ENCODE measurements around the gene TANGO6.

The TANGO6 gene

DNA sequence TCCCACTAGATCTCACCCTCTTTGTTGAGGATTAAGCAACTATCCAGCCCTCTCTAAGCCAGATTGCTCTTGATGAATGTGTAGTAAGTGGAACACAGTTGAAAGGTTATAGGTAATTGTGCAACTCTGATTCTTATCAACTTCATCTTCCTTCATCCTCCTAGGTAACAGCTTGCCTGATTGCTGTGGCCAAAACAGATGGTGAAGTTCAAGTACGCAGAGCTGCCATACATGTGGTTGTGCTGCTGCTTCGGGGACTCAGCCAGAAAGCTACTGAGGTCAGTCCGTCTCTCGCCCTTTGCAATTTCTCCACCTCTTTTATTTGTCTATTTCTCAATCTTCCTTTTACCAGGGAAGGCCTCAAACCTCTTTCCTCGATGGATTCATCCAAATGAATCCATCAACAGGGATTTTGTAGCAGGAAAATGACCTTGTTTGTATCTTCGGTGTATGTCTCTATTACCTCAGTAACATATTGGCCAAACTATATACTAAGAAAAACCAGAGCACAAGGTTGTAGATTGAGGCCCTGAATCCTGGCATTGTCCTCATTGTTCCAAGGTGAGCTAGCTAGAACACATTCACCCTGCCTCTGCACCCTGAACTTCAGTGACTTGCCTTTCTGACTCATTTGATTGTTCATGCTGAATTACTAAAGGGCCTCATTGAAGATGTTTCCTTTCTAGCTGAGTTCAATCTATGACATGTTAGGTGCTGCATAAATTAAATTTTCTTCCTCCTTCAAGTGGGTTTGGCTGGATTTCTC is 197.0 kb downstream of the TANGO6 start:
- Histone ChIP-seq H3K27me3 (ENCODE audit: insufficient read depth, low read length, poor library complexity) (no peaks in the 10 kb centered on the region), H3K27ac (ENCODE audit: low read length) (no peak overlapping the region), H3K4me2 (ENCODE audit: insufficient read depth, low read length) (no peak overlapping the region), H3K4me3 (ENCODE audit: low read depth in 1 of 2, low read length in 2 of 2) (no peak overlapping the region), H2AFZ (ENCODE audit: low read depth, low read length) (no peak overlapping the region), H3K36me3 (ENCODE audit: insufficient read depth, low read length) (peaks cover 23% of the 10 kb centered on the region), H3K4me1 (ENCODE audit: insufficient read depth, low read length) (no peaks in the 10 kb centered on the region), H4K20me1 (ENCODE audit: insufficient read depth, low read length) (no peaks in the 10 kb centered on the region), H3K9ac (ENCODE audit: low read depth, low read length) (no peak overlapping the region), H3K9me3 (ENCODE audit: insufficient read depth, low read length, severe bottlenecking) (peaks cover 8% of the 10 kb centered on the region), H3K79me2 (ENCODE audit: insufficient read depth, low read length) (no peaks in the 10 kb centered on the region)
- DNase-seq: no peak
- ATAC-seq (ENCODE audit: insufficient read depth, low read depth): peak; percentile 14; the same call in 2 of the 3 replicates
- TF ChIP-seq EZH2 (IDR thresholded peaks at IDR 0.05; ENCODE audit: borderline replicate concordance, low read depth, low read length, severe bottlenecking): no peak
- TF ChIP-seq, protein P1, sequence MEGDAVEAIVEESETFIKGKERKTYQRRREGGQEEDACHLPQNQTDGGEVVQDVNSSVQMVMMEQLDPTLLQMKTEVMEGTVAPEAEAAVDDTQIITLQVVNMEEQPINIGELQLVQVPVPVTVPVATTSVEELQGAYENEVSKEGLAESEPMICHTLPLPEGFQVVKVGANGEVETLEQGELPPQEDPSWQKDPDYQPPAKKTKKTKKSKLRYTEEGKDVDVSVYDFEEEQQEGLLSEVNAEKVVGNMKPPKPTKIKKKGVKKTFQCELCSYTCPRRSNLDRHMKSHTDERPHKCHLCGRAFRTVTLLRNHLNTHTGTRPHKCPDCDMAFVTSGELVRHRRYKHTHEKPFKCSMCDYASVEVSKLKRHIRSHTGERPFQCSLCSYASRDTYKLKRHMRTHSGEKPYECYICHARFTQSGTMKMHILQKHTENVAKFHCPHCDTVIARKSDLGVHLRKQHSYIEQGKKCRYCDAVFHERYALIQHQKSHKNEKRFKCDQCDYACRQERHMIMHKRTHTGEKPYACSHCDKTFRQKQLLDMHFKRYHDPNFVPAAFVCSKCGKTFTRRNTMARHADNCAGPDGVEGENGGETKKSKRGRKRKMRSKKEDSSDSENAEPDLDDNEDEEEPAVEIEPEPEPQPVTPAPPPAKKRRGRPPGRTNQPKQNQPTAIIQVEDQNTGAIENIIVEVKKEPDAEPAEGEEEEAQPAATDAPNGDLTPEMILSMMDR (IDR thresholded peaks at IDR 0.05; ENCODE audit: borderline replicate concordance, extremely low read depth, low read length, poor library complexity, severe bottlenecking): no peak

DNA sequence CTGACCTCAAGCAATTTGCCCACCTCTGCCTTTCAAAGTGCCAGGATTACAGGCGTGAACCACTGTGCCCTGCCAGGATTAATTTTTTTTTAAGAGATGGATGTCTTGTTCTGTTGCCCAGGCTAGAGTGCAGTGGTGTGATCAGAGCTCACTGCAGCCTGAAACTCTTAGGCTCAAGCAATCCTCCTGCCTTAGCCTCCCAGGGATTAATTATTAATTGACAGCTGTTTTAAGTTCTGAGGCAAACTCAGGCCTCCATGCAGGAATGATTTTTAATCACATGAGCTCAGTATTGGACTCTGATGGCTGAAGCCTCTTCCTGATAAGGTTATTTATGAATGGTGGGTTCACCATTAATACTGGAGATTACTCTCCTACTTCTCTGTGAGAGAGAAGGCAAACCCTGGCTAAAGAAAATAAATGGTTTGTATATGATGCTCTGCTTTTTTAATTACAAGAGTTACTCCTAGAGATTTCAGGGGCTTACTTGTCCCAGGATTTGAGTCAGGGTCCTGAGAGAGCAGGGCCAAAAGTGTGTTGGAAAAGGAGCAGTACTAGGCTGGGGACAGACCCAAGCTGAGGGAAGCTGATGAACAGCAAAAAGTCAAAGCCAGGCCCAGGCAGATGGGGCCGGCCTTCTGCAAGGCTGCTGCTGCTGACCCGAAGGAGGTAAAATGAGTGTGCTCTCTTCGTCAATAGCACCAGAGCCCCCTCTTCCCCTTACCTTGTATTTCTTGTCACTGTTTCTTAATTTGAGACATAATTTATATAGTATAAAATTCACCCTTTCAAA is 205.2 kb downstream of the TANGO6 start:
- Histone ChIP-seq H3K27ac (ENCODE audit: low read length) (no peak overlapping the region), H3K4me3 (ENCODE audit: low read depth in 1 of 2, low read length in 2 of 2) (no peak overlapping the region), H3K36me3 (ENCODE audit: insufficient read depth, low read length) (peaks cover 7% of the 10 kb centered on the region), H3K4me2 (ENCODE audit: insufficient read depth, low read length) (no peak overlapping the region), H3K27me3 (ENCODE audit: insufficient read depth, low read length, poor library complexity) (no peaks in the 10 kb centered on the region), H4K20me1 (ENCODE audit: insufficient read depth, low read length) (no peaks in the 10 kb centered on the region), H3K9ac (ENCODE audit: low read depth, low read length) (no peak overlapping the region), H2AFZ (ENCODE audit: low read depth, low read length) (no peak overlapping the region), H3K79me2 (ENCODE audit: insufficient read depth, low read length) (no peaks in the 10 kb centered on the region), H3K9me3 (ENCODE audit: insufficient read depth, low read length, severe bottlenecking) (no peaks in the 10 kb centered on the region), H3K4me1 (ENCODE audit: insufficient read depth, low read length) (no peaks in the 10 kb centered on the region)
- TF ChIP-seq, protein P1 (IDR thresholded peaks at IDR 0.05; ENCODE audit: borderline replicate concordance, extremely low read depth, low read length, poor library complexity, severe bottlenecking): no peak
- no peak for TF ChIP-seq EZH2 (IDR thresholded peaks at IDR 0.05; ENCODE audit: borderline replicate concordance, low read depth, low read length, severe bottlenecking)
- DNase-seq (no peak), ATAC-seq (ENCODE audit: insufficient read depth, low read depth) (no peak)

DNA sequence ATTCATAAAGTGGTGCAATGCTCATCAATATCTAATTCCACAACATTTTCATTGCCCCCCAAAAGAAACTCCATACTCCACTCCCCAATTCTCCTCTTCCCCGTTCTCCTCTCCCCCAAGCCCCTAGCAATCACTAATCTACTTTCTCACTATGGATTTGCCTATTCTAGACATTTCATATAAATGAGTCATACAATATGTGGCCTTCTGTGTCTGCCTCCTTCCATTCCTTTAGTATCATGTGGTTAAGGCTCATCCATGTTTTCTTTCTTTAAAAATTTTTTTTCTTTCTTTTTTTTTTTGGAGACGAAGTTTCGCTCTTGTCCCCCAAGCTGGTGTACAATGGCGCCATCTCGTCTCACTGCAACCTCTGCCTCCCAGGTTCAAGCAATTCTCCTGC is 205.8 kb downstream of the TANGO6 start:
- Histone ChIP-seq H3K27ac (ENCODE audit: low read length) (no peak overlapping the region), H3K9ac (ENCODE audit: low read depth, low read length) (no peak overlapping the region), H2AFZ (ENCODE audit: low read depth, low read length) (no peak overlapping the region), H3K4me2 (ENCODE audit: insufficient read depth, low read length) (no peak overlapping the region), H3K4me3 (ENCODE audit: low read depth in 1 of 2, low read length in 2 of 2) (no peak overlapping the region), H3K9me3 (ENCODE audit: insufficient read depth, low read length, severe bottlenecking) (no peaks in the 10 kb centered on the region), H3K27me3 (ENCODE audit: insufficient read depth, low read length, poor library complexity) (no peaks in the 10 kb centered on the region), H3K79me2 (ENCODE audit: insufficient read depth, low read length) (no peaks in the 10 kb centered on the region), H3K36me3 (ENCODE audit: insufficient read depth, low read length) (peaks cover 2% of the 10 kb centered on the region), H3K4me1 (ENCODE audit: insufficient read depth, low read length) (no peaks in the 10 kb centered on the region), H4K20me1 (ENCODE audit: insufficient read depth, low read length) (no peaks in the 10 kb centered on the region)
- DNase-seq: no peak
- TF ChIP-seq, protein P1 (IDR thresholded peaks at IDR 0.05; ENCODE audit: borderline replicate concordance, extremely low read depth, low read length, poor library complexity, severe bottlenecking): no peak
- no peak for TF ChIP-seq EZH2 (IDR thresholded peaks at IDR 0.05; ENCODE audit: borderline replicate concordance, low read depth, low read length, severe bottlenecking)
- no peak for ATAC-seq (ENCODE audit: insufficient read depth, low read depth)

Measured in DND-41 (cell line).